Activated CD8-positive, alpha-beta memory T cell treated with anti-CD3 and anti-CD28 coated beads, Interleukin-2, amount 50 U/mL, for 1 hour (primary cell): ENCODE results near the gene GNB1L.

Source experiments
- DNase-seq: peaks from one replicate; pipeline ENCODE4 v3.0.0-alpha.2; 2020; ENCODE audit errors: extremely low read depth

GNB1L gene

GRCh38 chr22:19748991-19749664, 105.5 kb downstream of the GNB1L start:
- no peak for DNase-seq

- no peak for DNase-seq
Measured at GRCh38 chr22:19748139-19748538, 106.5 kb downstream of the GNB1L start.

- DNase-seq: no peak
Measured at GRCh38 chr22:19747551-19747950, 107.1 kb downstream of the GNB1L start.

GRCh38 chr22:19746726-19747125, 107.9 kb downstream of the GNB1L start:
- no peak for DNase-seq

- DNase-seq: no peak
Measured at GRCh38 chr22:19745155-19746101, 109.2 kb downstream of the GNB1L start.

GRCh38 chr22:19744350-19745006, 110.2 kb downstream of the GNB1L start:
- DNase-seq: no peak

- DNase-seq: no peak
Measured at GRCh38 chr22:19743651-19744050, 111.0 kb downstream of the GNB1L start.

GRCh38 chr22:19743081-19743480, 111.6 kb downstream of the GNB1L start:
- DNase-seq: no peak

GRCh38 chr22:19742160-19743066, 112.3 kb downstream of the GNB1L start:
- no peak for DNase-seq

- DNase-seq: no peak
Measured at GRCh38 chr22:19741053-19741452, 113.6 kb downstream of the GNB1L start.

- DNase-seq: no peak
Measured at GRCh38 chr22:19740586-19740985, 114.1 kb downstream of the GNB1L start.

- DNase-seq: no peak
Measured at GRCh38 chr22:19739911-19740449, 114.7 kb downstream of the GNB1L start.

GRCh38 chr22:19739448-19739895, 115.2 kb downstream of the GNB1L start:
- no peak for DNase-seq

- no peak for DNase-seq
Measured at GRCh38 chr22:19738664-19739447, 115.8 kb downstream of the GNB1L start.

- DNase-seq: no peak
Measured at GRCh38 chr22:19737846-19738663, 116.6 kb downstream of the GNB1L start.

GRCh38 chr22:19735665-19736510, 118.8 kb downstream of the GNB1L start:
- no peak for DNase-seq

GRCh38 chr22:19734837-19735382, 119.8 kb downstream of the GNB1L start:
- no peak for DNase-seq

- DNase-seq: no peak
Measured at GRCh38 chr22:19734163-19734562, 120.5 kb downstream of the GNB1L start.
